T follicular helper cell (primary cell): ENCODE data around the gene LHFPL6.

Source experiments
- DNase-seq: peaks from one replicate; pipeline ENCODE4 v3.0.0-alpha.2; 2020; ENCODE audit warnings: low read depth

The LHFPL6 gene

GRCh38 chr13:39554371-39554770 lies 48.6 kb downstream of the LHFPL6 start:
- DNase-seq: no peak

- no peak for DNase-seq
Measured at GRCh38 chr13:39552246-39552645, 50.7 kb downstream of the LHFPL6 start.

GRCh38 chr13:39550931-39551330 lies 52.1 kb downstream of the LHFPL6 start:
- DNase-seq: no peak

GRCh38 chr13:39547108-39547507 lies 55.9 kb downstream of the LHFPL6 start:
- no peak for DNase-seq

- no peak for DNase-seq
Measured at GRCh38 chr13:39542361-39542760, 60.6 kb downstream of the LHFPL6 start.

GRCh38 chr13:39540929-39541605 lies 61.9 kb downstream of the LHFPL6 start:
- no peak for DNase-seq

GRCh38 chr13:39538816-39539790 lies 63.9 kb downstream of the LHFPL6 start:
- DNase-seq: no peak

GRCh38 chr13:39536906-39537305 lies 66.1 kb downstream of the LHFPL6 start:
- no peak for DNase-seq

GRCh38 chr13:39536274-39536673 lies 66.7 kb downstream of the LHFPL6 start:
- DNase-seq: no peak

GRCh38 chr13:39533651-39534150 lies 69.3 kb downstream of the LHFPL6 start:
- DNase-seq: no peak

GRCh38 chr13:39531646-39532045 lies 71.3 kb downstream of the LHFPL6 start:
- DNase-seq: no peak

- DNase-seq: no peak
Measured at GRCh38 chr13:39530916-39531315, 72.1 kb downstream of the LHFPL6 start.

GRCh38 chr13:39528661-39528980 lies 74.4 kb downstream of the LHFPL6 start:
- no peak for DNase-seq

- DNase-seq: no peak
Measured at GRCh38 chr13:39527961-39528660, 74.9 kb downstream of the LHFPL6 start.

- no peak for DNase-seq
Measured at GRCh38 chr13:39527301-39527700, 75.7 kb downstream of the LHFPL6 start.

GRCh38 chr13:39526499-39526898 lies 76.5 kb downstream of the LHFPL6 start:
- DNase-seq: no peak

GRCh38 chr13:39525506-39525905 lies 77.5 kb downstream of the LHFPL6 start:
- no peak for DNase-seq

- DNase-seq: no peak
Measured at GRCh38 chr13:39524795-39525194, 78.2 kb downstream of the LHFPL6 start.

- DNase-seq: no peak
Measured at GRCh38 chr13:39522329-39522728, 80.7 kb downstream of the LHFPL6 start.

GRCh38 chr13:39521701-39522100 lies 81.3 kb downstream of the LHFPL6 start:
- DNase-seq: no peak

- DNase-seq: no peak
Measured at GRCh38 chr13:39516096-39516495, 86.9 kb downstream of the LHFPL6 start.

GRCh38 chr13:39515224-39515714 lies 87.7 kb downstream of the LHFPL6 start:
- DNase-seq: no peak
